Stimulated activated CD8-positive, alpha-beta memory T cell treated with anti-CD3 and anti-CD28 coated beads, Interleukin-4, amount 100 ng/mL, for 1 hour (primary cell): Measurements from ENCODE around the gene BCKDHB.

ENCODE experiments used
- DNase-seq, 2 donors: peaks; one replicate each; pipeline ENCODE4 v3.0.0-alpha.2; 2020; ENCODE audit warnings: low read depth in 2 of 2, low spot score in 1 of 2

The BCKDHB gene

DNA sequence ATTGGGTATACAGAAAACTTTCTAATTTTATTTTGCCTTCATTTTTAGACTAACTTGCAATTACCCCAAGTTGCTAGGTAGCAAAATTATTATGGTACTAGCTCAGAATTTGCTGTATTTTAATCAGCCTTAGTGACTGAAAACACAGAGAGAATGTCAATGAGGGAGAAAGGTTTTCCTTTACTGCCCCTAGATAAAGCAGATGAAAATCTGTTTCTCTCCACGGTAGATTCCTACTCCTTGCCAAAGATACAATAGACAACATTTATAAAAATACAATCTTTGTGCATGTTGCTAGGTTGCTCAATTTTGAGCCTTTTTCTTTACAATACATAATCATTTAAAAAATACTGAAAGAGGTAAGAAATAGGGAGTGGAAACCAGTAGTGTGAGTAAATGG lies 222.2 kb downstream of the BCKDHB start:
- no peak for DNase-seq

DNA sequence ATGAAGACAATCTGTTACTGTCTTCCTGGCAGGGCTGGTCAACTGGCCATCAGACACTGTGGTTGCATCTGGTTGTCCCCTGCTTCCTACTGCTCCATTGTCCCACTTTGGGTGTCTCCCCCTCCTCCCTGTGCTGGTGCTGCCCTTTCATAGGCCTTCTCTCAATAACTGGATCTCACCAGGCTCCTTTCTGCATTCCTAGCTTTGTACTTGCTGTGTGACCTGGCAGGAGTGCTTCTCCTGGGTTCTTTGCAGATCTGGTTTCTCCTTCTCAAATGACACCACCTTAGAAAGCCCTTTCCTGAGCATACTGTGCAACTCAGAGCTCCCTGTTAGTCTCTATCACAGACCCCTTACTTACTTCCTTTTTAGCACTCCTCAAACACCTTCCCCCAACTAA lies 223.0 kb downstream of the BCKDHB start:
- DNase-seq: no peak

DNA sequence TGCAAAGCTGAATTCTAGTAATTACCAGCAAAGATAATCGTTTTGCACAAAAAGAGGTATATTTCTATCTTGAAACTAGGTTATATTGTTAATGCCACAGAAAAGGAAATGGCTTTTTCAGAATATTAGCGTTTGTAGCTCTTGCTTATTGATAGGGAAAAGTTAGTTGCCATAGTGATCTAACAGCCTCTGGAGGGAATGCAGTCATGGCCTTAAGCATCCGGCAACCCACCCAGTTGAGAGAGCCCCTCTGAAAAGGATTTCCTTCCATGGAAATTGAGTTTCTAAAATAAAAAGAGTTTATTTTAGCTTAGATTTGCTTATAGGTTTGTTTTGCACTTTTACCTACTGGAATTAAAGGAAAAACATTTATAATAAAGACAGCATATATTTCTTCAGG lies 224.5 kb downstream of the BCKDHB start:
- DNase-seq: no peak

DNA sequence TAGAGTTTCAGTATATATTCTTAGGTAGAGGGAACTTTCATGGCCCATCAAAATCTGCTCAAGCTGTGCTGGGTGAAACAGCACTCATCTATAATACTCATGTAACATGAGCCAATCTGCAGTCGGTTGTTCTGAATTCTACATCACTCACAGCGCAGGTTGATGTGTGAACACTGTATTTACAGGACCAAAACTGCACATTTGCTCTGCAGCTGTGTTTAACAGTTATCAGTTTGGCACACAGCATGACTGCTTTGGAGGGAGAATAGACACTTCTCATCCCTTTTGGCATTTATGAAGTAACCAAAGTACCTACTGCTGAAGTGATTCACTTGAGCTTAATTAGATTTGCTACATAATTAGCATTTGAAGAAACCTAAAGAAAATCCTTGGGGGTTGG lies 225.1 kb downstream of the BCKDHB start:
- no peak for DNase-seq

DNA sequence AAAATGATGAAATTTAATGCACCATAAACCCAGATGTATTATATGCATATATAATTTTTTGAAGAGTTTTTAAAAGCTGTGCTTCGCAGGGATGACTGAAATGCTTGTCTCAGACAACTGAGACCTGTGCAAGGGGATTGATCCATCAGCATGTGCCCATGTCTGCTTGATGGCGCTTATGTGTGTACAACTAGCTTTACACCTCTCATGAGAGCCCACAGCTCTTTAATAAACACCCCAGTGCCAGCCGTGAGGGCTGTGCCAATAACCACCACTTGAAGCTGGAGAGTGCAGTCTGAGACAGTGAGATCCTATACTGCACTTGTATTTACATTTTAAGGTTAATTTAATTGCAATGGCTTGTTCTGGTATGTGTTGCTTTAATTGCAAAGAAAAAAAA lies 225.5 kb downstream of the BCKDHB start:
- DNase-seq: no peak

DNA sequence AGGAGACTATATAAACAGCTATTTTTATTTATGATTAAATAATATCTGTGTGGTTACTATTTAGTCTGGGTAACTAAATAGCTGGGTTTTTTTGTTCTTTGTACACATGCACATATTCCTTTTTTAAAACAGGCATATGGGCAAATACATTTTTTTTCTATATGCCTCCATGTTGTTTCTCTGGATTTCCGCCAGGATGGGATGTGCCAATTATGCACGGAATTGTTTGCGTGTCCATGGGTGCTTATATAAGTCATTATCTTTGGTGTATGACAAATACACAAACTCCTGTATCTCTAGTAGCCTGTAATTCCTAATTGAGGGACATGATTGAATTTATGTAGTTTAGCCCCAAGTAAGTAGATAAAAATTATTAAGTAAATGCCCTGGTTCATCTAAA lies 226.9 kb downstream of the BCKDHB start:
- no peak for DNase-seq

DNA sequence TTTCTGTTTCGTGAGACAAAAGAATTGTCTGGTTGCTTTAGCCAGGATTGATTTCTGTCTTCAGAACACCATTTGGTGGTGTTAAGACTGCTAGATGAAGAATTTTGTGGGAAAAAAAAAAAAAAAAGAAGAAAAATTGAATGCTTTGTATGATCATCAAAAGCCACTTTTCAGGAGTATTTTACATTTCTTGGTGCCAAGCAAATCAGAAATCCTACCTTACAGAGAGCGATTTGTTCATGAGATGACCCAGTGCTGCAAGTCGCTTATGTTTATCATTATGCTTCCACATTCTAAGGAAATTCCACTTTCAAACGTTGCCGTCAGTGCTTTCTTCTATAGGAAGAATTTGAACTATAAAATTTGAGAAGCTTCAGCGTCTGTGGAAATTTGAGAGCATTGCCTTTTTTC lies 228.7 kb downstream of the BCKDHB start:
- no peak for DNase-seq

DNA sequence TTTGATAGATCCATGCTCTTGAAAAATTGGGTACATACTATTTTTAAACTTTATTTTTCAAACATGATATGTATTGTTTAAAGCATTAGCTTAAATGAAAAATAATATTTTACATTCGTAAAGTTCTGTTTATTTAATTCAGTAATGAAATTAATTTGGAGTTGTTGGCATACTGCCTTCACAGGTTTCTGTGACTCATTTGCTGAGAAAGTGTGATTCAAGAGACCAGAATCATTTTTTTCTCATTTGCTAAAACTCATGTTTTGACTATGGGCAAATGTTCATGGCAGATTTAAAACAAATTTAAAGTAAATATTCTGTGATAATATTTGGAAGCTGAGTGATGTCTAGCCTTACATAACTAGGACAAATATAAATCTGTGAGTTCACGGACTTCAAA lies 230.4 kb downstream of the BCKDHB start:
- no peak for DNase-seq

DNA sequence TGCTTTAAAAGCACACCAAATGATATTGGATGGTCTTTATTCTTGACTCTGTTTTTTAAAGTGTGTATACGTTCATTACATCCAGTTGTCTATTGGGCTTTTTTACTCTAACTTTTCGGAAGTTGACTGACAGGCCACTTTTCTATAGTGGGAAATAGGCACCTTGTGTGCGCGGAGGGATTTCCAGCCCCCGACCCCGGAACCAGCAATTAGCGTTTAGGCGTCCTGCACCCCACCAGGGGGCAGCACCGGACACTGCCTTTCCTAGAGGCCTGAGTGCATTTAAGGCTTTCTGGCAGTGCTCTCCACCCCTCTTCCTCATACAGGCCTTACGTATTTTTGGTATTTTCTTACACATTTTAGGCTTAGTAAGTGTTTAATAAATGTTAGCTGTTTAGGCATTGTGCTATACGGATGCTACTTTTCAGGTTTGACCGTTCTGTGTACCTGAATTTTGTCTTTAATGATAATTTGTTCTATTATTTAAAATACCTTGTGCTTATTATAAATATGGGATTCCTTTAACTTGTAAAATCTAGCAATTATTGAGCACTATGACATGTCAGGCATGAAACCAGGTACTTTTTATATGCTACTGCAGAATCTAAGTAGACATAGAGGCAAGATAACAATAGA lies 231.8 kb downstream of the BCKDHB start:
- peak; percentile 13 to 41 for DNase-seq

DNA sequence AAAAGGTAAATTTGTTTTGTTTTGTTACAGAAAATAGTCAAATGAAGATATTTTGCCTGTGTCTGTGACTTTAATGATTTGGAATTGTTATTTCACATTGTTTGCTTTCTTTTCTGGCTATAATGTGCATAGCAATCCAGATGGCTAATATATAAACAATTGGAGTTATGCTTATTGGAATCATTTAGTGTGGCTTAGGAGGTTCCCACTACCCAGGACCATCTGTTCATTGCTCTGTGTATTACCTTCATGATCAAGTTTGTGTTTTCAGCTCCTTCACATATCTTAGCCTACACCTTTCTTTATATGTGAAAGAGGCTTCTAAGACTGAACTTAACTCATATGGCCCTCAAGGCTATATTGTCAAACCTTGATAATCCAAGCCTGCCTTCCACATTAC lies 232.9 kb downstream of the BCKDHB start:
- no peak for DNase-seq

DNA sequence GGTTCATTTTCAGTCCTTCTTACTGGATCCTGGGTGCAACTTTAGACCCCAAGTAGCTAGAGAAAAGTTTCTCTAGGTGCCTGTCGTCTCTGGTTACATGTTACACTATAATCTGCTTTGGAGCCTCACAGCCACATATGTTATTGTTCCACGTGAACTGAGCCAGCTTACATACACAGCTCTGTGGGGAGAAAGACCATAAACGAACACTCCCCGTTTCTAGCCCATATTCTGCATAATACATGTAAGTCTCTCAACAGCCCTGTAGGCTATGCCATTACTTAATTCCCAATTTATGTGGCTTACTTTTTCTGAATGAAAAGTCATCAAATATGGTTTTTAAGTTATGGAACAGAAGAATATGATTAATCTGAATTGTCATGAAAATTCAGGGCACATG lies 233.8 kb downstream of the BCKDHB start:
- DNase-seq: no peak

DNA sequence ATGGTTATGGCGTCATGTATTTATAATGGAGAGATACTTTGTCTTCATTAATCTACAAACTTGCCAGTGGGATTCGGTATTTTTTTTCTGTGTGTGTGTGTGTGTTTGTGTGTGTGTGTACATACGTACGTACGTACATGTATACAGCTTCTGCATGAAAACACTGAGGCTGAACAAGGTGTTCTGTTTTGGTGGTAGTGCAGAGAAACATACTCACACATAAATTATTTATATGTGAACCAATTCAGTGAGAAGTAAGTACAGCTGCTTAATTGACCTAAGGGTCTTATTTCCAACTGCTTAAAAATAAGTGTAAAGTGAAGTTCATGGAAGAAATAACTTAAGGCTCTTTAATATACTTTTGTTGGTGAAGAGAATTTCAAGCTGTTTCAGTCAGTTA lies 234.2 kb downstream of the BCKDHB start:
- no peak for DNase-seq

DNA sequence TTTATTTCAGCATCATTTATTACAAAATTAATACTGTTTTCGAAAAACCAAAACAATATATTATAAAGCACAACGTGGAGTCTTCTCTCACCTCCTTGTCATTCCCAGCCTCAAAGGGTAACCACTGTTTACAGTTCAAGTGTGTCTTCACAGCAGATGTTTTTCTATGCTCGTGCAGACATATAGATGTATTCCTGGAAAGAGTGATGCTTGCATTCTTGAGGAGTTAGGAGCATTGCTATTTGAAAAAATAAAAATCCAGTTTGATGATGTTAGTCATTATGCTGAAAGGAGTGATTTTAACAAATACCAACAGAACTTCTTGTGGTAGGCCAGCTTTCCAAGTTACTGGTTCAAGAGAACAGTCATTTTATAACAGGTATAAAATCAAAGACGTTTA lies 234.9 kb downstream of the BCKDHB start:
- no peak for DNase-seq

DNA sequence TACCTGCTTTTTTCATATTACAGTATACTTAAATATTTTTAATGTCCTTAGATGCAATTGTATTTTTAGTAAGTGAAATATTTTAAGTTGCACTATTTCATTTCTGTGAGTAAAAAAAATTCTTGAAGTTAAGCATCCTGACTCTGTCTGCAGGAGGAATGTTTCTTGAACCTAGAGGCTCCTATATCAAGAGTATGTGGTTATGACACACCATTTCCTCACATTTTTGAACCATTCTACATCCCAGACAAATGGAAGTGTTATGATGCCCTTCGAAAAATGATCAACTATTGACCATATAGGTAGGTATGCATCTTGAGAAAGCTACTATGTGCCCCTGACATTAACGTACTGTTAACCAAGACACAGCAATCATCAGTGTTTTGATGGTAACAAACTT lies 237.0 kb downstream of the BCKDHB start:
- no peak for DNase-seq

DNA sequence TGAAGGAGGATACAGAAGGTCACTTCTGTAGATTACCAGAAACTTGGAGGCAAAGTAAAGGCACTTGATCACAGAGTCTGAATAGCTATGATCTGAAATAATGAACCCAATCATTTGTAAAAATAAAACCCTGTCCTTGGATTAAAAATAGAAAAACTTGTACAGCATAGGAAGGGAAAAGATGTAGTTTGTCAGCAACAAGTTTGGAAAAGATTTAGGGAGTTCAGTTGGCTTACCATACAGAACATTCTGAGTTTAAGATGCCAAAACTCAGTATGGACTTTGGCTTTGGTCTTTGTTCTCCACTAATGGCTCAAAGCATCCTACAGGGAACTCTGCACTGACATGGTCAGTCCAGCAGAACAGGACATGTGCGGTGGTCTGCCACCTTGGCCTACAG lies 240.6 kb downstream of the BCKDHB start:
- DNase-seq: no peak

DNA sequence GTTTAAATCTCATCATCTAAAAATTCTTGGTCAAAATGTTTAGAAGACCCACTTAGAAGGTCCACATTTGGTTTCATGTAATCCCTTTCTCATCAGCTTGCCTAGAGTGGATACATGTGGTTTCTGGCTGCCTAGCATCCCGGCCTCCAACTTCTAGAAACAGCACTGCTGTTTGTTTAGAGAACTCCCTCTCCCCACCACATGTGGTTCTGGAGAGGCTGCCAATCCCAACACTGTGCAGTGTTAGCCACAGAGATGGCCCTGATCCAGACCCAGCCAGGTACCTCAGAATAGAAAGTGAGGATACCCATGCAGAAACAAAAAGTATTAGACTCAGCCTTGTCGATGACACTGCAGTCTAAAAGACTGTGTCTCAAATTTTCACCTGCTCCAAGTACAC lies 241.8 kb downstream of the BCKDHB start:
- DNase-seq: no peak

DNA sequence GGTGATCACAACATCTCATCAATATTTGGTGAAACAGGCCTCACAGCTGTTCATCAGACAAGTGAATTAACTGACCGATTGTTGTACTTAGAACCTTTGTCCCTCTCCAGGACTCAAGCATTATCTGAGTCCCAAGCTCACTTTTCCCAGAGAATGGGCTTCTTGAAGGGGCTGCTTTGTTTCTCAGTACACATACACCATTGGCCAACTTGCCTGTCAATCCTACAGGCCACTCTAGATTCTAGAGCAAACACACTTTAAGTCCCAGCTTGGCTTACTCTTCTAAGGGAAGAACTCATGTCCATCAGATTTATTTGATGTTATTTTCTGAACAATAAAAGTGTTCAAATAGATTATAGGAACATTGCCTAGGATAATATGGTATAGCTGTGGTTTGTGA lies 249.5 kb downstream of the BCKDHB start:
- DNase-seq: no peak

DNA sequence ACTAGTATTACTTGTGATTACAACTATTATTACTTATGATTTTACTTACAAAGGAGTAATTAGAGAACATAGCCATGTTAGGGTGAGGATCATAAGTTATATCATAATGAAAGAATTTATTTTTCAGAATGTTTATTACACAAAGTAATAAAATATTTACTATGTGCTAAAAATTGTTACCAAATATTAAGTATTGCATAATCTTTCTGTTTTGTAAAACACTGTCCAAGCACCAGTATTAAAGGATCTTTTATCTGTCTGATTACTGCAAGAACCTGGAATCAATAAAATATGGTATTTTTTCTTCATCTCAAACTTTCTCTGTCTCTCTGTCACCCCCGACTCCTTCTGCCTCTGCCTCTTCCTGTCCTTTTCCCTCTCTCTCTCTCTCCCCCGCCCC lies 250.1 kb downstream of the BCKDHB start:
- no peak for DNase-seq

DNA sequence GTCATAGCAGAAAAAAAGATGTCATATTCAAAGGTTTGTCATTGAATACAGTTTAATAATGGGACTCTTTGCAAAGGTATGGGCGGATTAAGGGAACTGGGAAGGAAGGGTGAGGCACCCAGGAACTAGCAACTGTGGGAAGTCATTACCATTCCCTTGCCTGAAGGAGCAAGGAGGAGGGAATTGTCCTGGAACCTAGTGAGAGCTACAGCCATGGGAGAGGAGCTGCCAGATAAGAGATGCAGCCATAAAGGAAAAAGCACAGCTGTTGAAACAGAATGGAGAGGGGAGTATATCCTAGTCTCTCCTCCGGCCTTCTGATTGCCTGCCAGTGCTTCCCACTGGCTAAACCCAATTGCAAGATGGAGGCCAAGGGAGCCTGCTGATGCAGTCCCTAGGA lies 250.6 kb downstream of the BCKDHB start:
- DNase-seq: no peak

DNA sequence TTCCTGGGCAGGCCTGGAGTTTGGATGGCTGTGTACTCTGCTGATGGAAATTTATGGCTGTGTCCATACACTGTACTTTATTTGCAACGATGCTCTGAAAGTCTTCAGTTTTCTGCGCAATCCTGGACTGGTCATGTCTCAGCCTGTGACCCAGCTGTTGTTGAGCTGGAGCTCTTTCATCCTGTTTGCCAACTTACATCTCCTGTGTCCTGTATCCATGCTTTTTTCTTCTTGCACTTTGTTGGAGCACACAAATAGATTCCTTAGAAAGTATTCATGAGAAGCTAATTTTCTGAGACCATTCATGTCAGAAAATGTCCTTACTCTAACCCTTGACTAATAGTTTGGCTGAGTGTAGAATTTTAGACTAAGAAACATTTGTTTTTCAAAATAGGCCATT lies 251.2 kb downstream of the BCKDHB start:
- no peak for DNase-seq

DNA sequence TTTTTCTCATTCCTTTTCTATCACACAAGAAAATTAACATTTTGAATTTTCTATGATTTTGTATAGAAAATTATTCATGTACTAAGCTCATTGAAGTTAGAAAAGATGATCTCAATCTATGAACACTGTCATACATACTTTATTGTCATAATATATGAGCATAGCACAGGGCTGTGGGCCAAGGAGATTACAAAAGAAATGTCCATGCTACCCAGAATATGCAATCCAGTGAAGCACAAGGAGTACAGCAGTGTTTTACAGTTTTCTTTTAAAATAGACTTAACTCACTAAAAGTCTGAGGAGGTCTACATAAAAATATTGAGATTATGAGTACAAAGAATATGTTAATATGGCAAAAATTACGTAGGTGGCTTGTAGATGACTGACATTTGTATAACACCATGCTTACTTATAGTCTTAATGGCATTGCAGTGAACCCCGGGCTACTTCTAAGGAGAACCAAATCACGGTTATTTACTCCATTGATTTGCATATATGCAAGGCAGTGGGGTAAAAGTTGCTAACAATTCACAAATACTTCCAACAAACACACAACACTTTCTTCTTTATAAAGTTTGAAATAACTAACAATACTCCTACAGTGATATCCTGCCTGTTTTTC lies 257.1 kb downstream of the BCKDHB start:
- DNase-seq: no peak

DNA sequence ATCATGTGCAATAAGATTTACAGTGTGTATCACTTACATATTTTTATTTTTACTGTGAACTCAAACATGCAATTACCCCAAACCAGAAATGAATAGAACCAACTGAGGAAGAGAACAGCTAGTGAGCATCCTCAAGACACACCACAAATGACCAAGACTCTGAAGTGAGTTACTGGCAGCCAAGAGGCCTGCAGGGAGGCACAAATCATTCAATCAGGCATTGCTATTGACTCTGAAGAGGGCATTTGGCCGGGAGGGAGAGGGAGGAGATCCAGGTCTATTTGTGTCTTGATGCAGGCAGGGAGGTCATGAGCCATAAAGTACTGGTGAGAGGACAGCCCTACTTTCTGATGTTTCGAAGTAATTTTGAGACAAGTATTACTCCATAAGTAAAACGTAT lies 257.7 kb downstream of the BCKDHB start:
- no peak for DNase-seq

DNA sequence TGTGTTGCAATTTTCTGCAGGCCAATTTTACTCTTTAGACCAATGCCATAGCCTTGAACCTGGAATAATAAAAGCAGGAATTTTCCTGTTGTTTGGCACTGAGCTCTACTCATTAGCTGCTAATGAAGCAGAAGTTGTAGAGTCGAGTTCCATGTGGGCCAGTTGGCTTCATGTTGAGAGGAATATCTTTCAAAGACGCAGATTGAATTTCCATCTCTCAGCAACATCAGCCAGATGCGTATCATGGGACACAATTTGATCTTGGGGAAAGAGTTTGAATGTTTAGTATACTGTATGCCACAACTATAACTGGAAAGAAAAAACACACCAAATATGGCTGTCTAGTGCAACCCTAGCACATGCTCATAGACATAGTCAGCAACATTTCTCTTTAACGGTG lies 259.6 kb downstream of the BCKDHB start:
- no peak for DNase-seq
